Right lobe of liver (tissue), 4 donors: Measurements from ENCODE around the gene TUNAR.

ENCODE experiments used
- CTCF ChIP-seq, 4 donors: fragments of 200-600 bp in 3 of 4; fragments of 450-650 bp in 1 of 4; IDR thresholded peaks; one replicate each; pipeline versions ENCODE4 v1.5.1 to v1.8.0; 2016 to 2022; ENCODE audit warnings: antibody characterized with exemption in 4 of 4, mild to moderate bottlenecking in 2 of 4
- POLR2A ChIP-seq: fragments of 450-650 bp; IDR thresholded peaks from one replicate; pipeline ENCODE4 v1.6.1; 2017; ENCODE audit warnings: antibody characterized with exemption, mild to moderate bottlenecking
- donor health status: DM: no; HTN: no; CAD: no.
- donor health status: DM: no; HTN: no; CAD: no.
- donor health status: DM: no; HTN: yes; CAD: no.

- no peak for TF ChIP-seq CTCF (IDR thresholded peaks at IDR 0.05)
- no peak for TF ChIP-seq POLR2A
Measured at GRCh38 chr14:95944462-95944861, 67.8 kb downstream of the TUNAR start.
